ENCODE measurements around the gene PSTPIP2.

Gene PSTPIP2

DNA sequence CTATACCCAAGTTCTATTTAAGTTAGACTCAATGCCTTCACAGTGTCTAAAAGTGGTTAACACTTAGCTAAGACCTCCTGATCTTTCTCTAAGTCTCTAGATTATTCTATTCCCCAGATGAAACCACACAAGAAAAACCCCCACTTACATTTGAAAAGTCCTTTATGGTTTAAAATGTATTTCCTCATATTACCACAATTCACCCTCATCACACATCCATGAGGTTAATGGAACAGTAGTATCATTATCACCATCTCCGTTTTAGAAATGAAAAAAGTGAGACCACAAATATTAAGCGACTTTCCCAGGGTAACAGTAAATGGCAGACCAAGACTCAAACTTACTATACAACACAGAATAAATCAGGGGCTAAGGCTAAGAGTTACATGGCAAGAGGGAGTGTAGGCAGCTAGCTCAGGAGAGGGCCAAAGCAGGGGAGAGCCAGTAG is 133.5 kb downstream of the PSTPIP2 start:
- ChIA-PET CTCF (interaction anchor here (1.1 to 1.9 kb wide), 4 partner anchors 9 to 273 kb away, joined by 3 to 8 read pairs (median 6); no protein-coding TSS in a partner anchor), POLR2A (no interaction called here)
- TF ChIP-seq, protein P1, sequence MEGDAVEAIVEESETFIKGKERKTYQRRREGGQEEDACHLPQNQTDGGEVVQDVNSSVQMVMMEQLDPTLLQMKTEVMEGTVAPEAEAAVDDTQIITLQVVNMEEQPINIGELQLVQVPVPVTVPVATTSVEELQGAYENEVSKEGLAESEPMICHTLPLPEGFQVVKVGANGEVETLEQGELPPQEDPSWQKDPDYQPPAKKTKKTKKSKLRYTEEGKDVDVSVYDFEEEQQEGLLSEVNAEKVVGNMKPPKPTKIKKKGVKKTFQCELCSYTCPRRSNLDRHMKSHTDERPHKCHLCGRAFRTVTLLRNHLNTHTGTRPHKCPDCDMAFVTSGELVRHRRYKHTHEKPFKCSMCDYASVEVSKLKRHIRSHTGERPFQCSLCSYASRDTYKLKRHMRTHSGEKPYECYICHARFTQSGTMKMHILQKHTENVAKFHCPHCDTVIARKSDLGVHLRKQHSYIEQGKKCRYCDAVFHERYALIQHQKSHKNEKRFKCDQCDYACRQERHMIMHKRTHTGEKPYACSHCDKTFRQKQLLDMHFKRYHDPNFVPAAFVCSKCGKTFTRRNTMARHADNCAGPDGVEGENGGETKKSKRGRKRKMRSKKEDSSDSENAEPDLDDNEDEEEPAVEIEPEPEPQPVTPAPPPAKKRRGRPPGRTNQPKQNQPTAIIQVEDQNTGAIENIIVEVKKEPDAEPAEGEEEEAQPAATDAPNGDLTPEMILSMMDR (IDR thresholded peaks at IDR 0.05; ENCODE audit: control extremely low read depth, extremely low read depth, low read depth, missing control alignments) = no peak
- DNase-seq (ENCODE audit: extremely low spot score) = no peak

DNA sequence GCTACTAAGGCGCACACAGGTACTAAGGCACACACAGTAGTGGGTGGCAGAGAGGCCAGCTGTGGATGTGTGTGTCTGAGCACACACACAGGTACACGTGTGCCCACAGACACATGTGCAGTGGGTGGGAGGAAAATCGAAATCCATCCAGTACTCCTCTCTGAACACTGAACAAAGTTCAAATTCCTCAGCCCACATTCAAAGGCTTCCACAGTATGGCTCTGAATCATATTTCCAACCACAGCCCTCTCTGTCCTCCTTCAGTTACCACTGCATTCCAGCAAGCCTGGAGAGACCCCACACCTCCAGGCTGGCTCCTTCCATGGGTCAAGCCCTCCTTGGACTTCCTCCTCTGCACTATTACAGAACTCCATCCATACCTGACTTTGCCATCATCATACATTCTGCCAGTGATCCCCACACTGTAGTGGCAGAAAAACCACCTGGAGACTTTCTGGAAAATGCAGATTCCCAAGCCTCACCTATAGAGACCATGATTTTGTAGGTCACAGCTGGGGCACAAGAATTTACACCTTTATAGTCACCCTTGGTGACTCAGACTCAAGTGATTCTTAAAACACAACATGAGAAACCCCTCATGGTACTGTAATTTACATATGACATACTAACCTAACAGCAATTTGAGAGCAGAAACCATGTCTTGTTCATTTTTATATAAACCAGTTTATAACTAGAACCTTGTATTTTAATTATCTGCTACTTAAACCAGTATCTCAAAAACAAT is 136.3 kb downstream of the PSTPIP2 start:
- POLR2A ChIA-PET = no interaction called here
- CTCF ChIA-PET = no interaction called here
- TF ChIP-seq, protein P1 (IDR thresholded peaks at IDR 0.05; ENCODE audit: control extremely low read depth, extremely low read depth, low read depth, missing control alignments) = no peak
- DNase-seq (ENCODE audit: extremely low spot score) = no peak
